ENCODE measurements around the gene HDHD5. TPM values are rescaled to one million over a fixed set of nuclear protein-coding genes. Genes with fewer than 3 reads are reported as not detected.

HDHD5 gene
- total RNA-seq, 1 donor from 2014 or later: 39.7 TPM

DNA sequence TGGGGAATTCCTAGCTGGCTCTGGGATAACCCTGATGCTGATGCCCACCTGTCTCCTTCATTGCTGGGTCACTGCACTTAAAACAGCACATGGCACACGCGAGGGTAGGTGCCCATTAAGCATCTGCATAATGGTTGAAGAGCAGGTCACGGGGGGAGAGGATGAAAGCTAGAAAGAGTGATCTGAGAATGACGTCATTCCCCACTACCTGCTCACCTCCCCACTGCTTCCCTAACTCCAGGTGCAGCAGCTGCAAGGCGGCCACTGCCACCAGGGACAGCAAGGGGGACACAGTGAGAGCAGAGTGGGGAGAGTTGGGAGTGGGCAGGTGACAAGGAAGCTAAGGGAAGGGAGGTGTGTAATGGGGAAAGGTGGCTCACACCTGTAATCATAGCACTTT is 33.1 kb upstream of the HDHD5 start:
- no peak overlapping the region for H3K9ac ChIP-seq
- H3K9me3 ChIP-seq (ENCODE audit: low read depth): no peaks in the 10 kb centered on the region
- no peak overlapping the region for H2AFZ ChIP-seq (replicated peaks)
- peaks cover 4% of the 10 kb centered on the region for H3F3A ChIP-seq (ENCODE audit: low read depth)
- no peak overlapping the region for H3K4me2 ChIP-seq
- peaks cover 22% of the 10 kb centered on the region for H3K79me2 ChIP-seq (ENCODE audit: low read depth)
- H4K20me1 ChIP-seq (ENCODE audit: low read depth): no peaks in the 10 kb centered on the region
- Mint-ChIP-seq H3K4me3 (no peak overlapping the region), H3K4me1 (peaks cover 25% of the 10 kb centered on the region), H3K36me3 (peaks cover 5% of the 10 kb centered on the region), H3K9me3 (no peaks in the 10 kb centered on the region), H3K27me3 (ENCODE audit: insufficient read depth, low read depth) (peaks cover 16% of the 10 kb centered on the region), H3K27ac (no peak overlapping the region)
- no peaks in the 10 kb centered on the region for H3K27me3 ChIP-seq
- no peak overlapping the region for H3K27ac ChIP-seq
- TF ChIP-seq EZH2 (IDR thresholded peaks at IDR 0.05): no peak
- TF ChIP-seq CTCF (IDR thresholded peaks at IDR 0.05): no peak
- TF ChIP-seq EZH2phosphoT487 (IDR thresholded peaks at IDR 0.05): no peak
- DNase-seq (ENCODE audit: low spot score): no peak
- peaks cover 15% of the 10 kb centered on the region for H3K4me1 ChIP-seq
- H3K36me3 ChIP-seq: no peaks in the 10 kb centered on the region
- H3K4me3 ChIP-seq: no peak overlapping the region

DNA sequence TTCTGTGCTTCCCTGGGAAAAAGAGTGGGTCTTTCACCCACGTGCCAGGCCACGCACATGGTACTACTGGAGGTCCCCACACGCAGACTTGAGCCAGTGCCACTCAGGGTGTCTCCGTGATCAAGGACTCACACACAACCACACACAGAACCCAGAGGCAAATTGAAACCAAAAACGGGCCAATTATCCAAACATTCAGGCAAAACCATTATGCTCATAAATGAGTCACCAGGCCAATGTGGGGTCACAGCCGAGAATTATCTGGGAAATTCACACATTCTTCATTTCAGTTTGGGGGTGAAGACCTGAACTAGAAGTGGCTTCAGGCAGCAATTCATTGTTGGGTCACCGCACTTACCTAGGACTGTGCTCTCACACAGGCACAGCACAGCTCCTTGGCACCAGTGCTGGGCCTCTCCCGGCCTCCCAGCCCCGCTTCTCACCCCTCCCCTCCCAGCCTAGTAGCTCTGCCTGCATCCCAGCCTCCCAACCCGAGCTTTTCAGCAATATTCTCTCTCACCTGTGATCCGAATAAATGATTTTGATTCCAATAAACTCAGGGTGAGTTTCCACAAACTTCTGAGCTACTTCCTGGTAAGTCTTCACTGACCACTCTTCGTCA is 32.2 kb upstream of the HDHD5 start:
- H3K4me2 ChIP-seq: no peak overlapping the region
- H3K27ac Mint-ChIP-seq: no peak overlapping the region
- no peak overlapping the region for H3K9ac ChIP-seq
- TF ChIP-seq EZH2 (IDR thresholded peaks at IDR 0.05) (no peak), CTCF (IDR thresholded peaks at IDR 0.05) (no peak), EZH2phosphoT487 (IDR thresholded peaks at IDR 0.05) (no peak)
- H3K4me3 ChIP-seq: no peak overlapping the region
- H3K9me3 ChIP-seq (ENCODE audit: low read depth): no peaks in the 10 kb centered on the region
- H3K27ac ChIP-seq: no peak overlapping the region
- peaks cover 14% of the 10 kb centered on the region for H3K79me2 ChIP-seq (ENCODE audit: low read depth)
- H3F3A ChIP-seq (ENCODE audit: low read depth): peaks cover 4% of the 10 kb centered on the region
- no peak overlapping the region for H2AFZ ChIP-seq (replicated peaks)
- H3K4me1 ChIP-seq: peaks cover 15% of the 10 kb centered on the region
- no peaks in the 10 kb centered on the region for H3K36me3 ChIP-seq
- peaks cover 5% of the 10 kb centered on the region for H3K36me3 Mint-ChIP-seq
- H3K4me3 Mint-ChIP-seq: no peak overlapping the region
- peaks cover 13% of the 10 kb centered on the region for H3K27me3 Mint-ChIP-seq (ENCODE audit: insufficient read depth, low read depth)
- H3K9me3 Mint-ChIP-seq: no peaks in the 10 kb centered on the region
- H3K4me1 Mint-ChIP-seq: peaks cover 16% of the 10 kb centered on the region
- no peaks in the 10 kb centered on the region for H3K27me3 ChIP-seq
- H4K20me1 ChIP-seq (ENCODE audit: low read depth): no peaks in the 10 kb centered on the region
- DNase-seq (ENCODE audit: low spot score): no peak

DNA sequence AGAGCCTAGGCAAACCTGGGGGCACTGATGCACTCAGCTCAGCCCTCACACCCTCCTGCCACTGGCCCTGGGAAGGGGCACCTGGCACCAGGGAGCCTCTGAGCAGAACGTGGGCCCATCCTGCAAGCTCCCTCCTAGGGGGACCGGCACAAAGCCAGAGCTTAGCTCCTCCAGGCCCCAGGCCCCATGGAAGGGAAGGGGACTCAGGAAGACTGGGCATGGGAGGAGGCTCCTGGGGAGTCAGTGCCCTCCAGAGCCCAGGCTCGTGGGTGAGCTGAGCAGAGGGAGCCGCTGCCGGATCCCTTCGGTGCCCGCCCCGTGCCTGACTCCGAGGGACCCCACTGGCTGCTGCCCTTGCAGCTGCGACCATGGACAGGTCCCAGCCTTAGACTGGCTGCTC is 31.6 kb upstream of the HDHD5 start:
- no peak overlapping the region for H3K4me2 ChIP-seq
- H3K36me3 Mint-ChIP-seq: peaks cover 9% of the 10 kb centered on the region
- H3K9me3 ChIP-seq (ENCODE audit: low read depth): no peaks in the 10 kb centered on the region
- DNase-seq (ENCODE audit: low spot score): no peak
- H2AFZ ChIP-seq (replicated peaks): no peak overlapping the region
- H3K79me2 ChIP-seq (ENCODE audit: low read depth): peaks cover 8% of the 10 kb centered on the region
- H3K4me3 ChIP-seq: no peak overlapping the region
- H3K36me3 ChIP-seq: no peaks in the 10 kb centered on the region
- H4K20me1 ChIP-seq (ENCODE audit: low read depth): no peaks in the 10 kb centered on the region
- H3K9me3 Mint-ChIP-seq: no peaks in the 10 kb centered on the region
- no peaks in the 10 kb centered on the region for H3K27me3 ChIP-seq
- H3K27me3 Mint-ChIP-seq (ENCODE audit: insufficient read depth, low read depth): peaks cover 13% of the 10 kb centered on the region
- no peak overlapping the region for H3K27ac Mint-ChIP-seq
- H3K27ac ChIP-seq: no peak overlapping the region
- H3K4me3 Mint-ChIP-seq: no peak overlapping the region
- H3K4me1 Mint-ChIP-seq: peaks cover 19% of the 10 kb centered on the region
- TF ChIP-seq CTCF (IDR thresholded peaks at IDR 0.05) (no peak), EZH2 (IDR thresholded peaks at IDR 0.05) (no peak), EZH2phosphoT487 (IDR thresholded peaks at IDR 0.05) (no peak)
- H3K9ac ChIP-seq: no peak overlapping the region
- peaks cover 15% of the 10 kb centered on the region for H3K4me1 ChIP-seq
- peaks cover 4% of the 10 kb centered on the region for H3F3A ChIP-seq (ENCODE audit: low read depth)

All from neural progenitor cell (in vitro differentiated cells).